NCI-H345 treated with DMSO at 0.1 percent for 48 hours (cell line): Measurements from ENCODE around the gene DOK7.
A peak's percentile ranks its signal among the peaks of the same experiment; 100 is the strongest.

Experiments used
- DNase-seq: peaks from one replicate; lab custom pipeline; 2025; ENCODE audit not compliant: unreplicated experiment; lab: John Stamatoyannopoulos, UW

DOK7 gene

GRCh38 chr4:3427134-3427476 lies 36.0 kb upstream of the DOK7 start:
- no peak for DNase-seq

GRCh38 chr4:3427706-3428446 lies 35.2 kb upstream of the DOK7 start:
- no peak for DNase-seq

GRCh38 chr4:3429651-3430050 lies 33.5 kb upstream of the DOK7 start:
- DNase-seq, result no peak

GRCh38 chr4:3430524-3430923 lies 32.6 kb upstream of the DOK7 start:
- no peak for DNase-seq

GRCh38 chr4:3431446-3431993 lies 31.6 kb upstream of the DOK7 start:
- no peak for DNase-seq

DNA sequence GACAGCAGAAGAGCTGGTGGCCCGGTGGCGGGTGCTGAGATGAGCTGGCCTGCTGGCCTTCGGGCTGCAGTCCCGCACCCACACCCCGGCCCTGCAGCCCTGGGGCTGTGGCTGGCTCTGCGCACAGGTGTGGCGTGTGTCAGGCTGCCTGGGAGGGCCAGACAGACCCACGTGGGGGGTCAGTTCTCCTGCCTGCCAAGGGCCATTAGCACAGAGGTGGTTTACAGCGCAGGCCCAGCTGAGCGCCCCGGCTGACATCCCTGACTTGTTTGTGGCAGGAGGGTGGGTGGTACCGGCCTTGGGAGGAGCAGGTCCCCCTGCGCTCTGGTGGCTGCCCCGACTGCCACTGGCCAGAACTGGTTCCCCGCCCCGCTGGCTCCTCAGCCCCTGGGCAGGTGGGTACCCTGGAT lies 30.7 kb upstream of the DOK7 start:
- DNase-seq, result no peak

GRCh38 chr4:3433138-3433869 lies 29.8 kb upstream of the DOK7 start:
- no peak for DNase-seq

- DNase-seq, result peak; percentile 10
Observed at GRCh38 chr4:3434881-3435685, 28.0 kb upstream of the DOK7 start.

DNA sequence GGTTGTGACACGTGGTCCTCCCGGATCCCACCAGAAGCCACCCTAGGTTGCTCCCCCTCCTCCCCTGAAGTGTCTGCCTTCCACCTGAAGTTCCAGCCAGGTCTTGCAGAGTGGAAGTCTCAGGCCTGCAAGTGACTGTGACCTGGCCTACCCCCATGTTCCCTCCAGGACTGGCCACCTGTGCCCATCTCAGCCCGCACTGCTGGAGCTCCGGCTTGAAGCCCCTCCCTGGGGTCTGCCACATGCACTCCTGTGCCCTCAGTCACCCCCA lies 27.5 kb upstream of the DOK7 start:
- no peak for DNase-seq

GRCh38 chr4:3436048-3436797 lies 26.9 kb upstream of the DOK7 start:
- DNase-seq, result no peak

DNA sequence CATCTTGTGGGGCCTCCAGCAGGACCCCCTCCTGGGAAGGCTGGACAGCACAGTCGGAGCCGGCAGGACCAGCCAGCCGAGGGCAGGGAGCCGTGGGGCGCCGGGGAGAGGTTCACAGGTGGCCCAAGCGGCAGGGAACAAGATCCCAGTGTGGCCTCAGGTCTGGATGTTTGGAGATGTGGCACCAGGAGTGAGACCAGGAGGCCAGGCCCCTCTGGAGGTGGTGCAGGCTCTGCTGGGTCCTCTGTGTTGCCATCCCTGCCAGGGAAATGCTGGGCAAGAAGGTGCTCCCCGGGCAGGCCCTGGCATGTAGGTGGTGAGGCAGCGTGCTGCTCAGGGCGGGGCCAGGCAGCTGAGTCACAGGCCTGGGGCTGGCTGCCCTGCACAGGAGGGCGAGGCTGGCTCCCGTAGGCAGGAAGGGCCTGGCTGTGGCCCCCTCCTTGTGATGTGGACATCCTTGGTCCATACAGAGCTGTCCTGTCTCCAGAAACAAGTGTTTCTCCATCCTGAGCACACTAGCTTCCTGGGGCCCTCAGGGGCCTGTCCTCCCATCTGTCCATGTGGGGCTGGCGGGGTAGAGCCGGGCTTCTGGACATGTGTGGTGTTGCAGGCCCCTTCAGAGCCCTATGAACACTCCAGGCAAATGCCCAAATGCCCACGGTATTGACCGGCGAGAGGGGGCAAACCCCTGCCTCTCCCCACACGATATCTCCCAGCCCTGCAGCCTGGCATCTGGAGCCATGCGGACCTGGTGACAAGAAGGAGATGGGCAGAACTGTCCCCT lies 26.1 kb upstream of the DOK7 start:
- DNase-seq, result peak; percentile 64

DNA sequence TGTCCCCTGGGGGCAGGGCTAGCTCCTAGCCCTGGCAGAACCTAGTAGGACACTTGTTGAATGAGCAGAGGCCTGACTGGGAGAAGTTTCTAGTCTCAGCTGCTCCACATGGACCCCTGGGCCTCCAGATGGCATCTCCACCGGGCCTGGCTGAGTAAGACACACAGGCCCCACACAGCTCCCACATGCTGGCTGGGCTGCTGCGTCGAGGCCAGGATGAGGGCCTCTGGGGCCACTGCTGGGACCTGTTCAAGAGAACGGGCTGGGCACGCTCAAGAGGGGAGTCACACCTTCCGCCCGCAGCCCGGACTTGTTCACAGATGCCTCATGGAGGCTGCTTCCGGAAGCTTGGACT lies 25.5 kb upstream of the DOK7 start:
- DNase-seq, result no peak

DNA sequence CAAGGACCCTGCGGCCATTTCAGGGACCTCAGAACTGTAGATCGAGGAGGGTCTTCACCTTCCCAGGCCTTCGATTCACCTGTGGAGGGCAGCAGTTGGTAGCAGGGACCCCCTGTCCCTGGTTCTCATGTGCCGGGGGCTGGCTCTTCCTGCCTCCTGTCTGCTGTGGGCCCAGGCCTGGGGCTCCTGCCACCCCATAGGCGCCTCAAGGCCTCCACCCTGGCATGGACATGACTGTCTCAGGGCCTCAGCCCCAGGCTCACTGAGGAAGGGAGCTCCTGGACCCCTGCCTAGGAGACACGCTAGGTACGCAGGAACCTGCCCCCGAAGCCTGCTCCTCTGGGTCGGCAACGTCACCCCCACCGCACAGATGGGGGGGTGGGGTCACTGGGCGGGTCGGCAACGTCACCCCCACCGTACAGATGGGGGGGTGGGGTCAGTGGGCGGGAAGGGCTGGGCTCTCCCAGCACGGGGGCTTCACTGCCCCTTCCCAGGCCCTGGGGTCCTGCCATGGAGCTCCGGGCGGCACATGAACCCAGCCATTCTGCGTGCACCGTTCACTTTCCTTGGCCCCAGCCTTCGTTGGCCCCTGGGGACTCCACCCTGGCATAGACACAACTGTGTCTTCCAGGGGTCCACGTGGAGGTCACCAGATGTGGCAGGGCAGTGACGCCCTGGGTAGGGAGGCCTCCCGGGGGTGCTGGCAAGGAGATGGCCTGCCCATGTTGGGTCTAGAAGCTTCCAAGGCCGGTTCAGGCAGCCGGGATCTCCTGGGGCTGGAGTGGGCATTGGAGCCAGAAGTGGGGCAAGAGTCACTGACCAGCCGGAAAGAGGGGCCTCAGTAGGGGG lies 24.9 kb upstream of the DOK7 start:
- no peak for DNase-seq

- no peak for DNase-seq
Observed at GRCh38 chr4:3438847-3439180, 24.3 kb upstream of the DOK7 start.

DNA sequence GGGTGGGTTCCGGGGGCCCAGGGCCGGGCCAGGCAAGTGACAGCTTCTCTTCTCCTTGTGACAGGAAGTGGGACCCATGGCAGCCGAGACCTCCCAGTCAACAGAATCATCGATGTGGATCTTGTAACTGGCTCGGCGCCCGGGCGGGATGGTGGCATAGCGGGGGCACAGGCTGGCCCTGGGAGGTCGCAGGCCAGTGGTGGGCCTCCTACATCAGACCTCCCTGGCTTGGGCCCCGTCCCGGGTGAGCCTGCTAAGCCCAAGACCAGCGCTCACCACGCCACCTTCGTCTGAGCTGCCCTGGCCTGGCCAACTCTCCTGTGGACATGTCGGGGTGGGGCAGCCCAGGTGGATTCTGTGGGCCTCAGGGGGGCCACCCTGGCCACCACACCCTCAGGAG lies 23.7 kb upstream of the DOK7 start:
- DNase-seq, result no peak

GRCh38 chr4:3440011-3440410 lies 23.1 kb upstream of the DOK7 start:
- DNase-seq, result no peak

GRCh38 chr4:3440979-3441500 lies 22.1 kb upstream of the DOK7 start:
- DNase-seq, result no peak

- no peak for DNase-seq
Observed at GRCh38 chr4:3441501-3442459, 21.3 kb upstream of the DOK7 start, which contains the start of gene HGFAC. Gene HGFAC (plus strand): TSS chr4:3441968. CDS start chr4:3442002, 34 bp downstream.
